Panc1 (cell line): ENCODE results near the gene ZBTB11. TPM values are rescaled to one million over a fixed set of nuclear protein-coding genes. Genes with fewer than 3 reads are reported as not detected.

ENCODE experiments used
- ATAC-seq: fragments of 200-7000 bp; cut with Tn5 transposase; 2 replicates; pipeline ENCODE4 v1.9.1; 2020; ENCODE audit warnings: mild to moderate bottlenecking, moderate library complexity
- BruUV-seq: library from RNA; stranded (reverse); fragments of 400-500 nt; replicated peaks from 2 replicates; lab custom pipeline; 2021; lab: Mats Ljungman, UMichigan
- CTCF ChIA-PET: fragments of 300-600 bp; sonication (Branson Sonifier 250); formaldehyde crosslinking; loops from one replicate; lab custom pipeline; 2022; ENCODE audit warnings: antibody characterized with exemption; lab: Charles Lee
- POLR2A ChIA-PET: fragments of 300-600 bp; sonication (Branson Sonifier 250); formaldehyde crosslinking; loops from one replicate; lab custom pipeline; 2022; ENCODE audit warnings: antibody characterized with exemption; lab: Charles Lee
- DNase-seq: peaks from one replicate; pipeline ENCODE4 v3.0.0-alpha.2; 2010; ENCODE audit warnings: low read depth, low spot score
- H3K27ac ChIP-seq: 2 replicates; pipeline ENCODE4 v1.5.1; 2011; ENCODE audit warnings: mild to moderate bottlenecking, low read length, inconsistent platforms
- H3K27me3 ChIP-seq: fragments of 200-500 bp; sonication (Bioruptor generic); 2 replicates; pipeline ENCODE4 v1.6.0; 2014; ENCODE audit warnings: low read length, inconsistent platforms; ENCODE audit not compliant: control insufficient read depth, insufficient read depth
- H3K36me3 ChIP-seq: fragments of 200-500 bp; sonication (Bioruptor generic); 2 replicates; pipeline ENCODE4 v1.5.1; 2014; ENCODE audit warnings: inconsistent platforms, mild to moderate bottlenecking, low read length, moderate library complexity; ENCODE audit not compliant: control insufficient read depth, insufficient read depth
- H3K4me1 ChIP-seq: 2 replicates; pipeline ENCODE4 v1.5.1; 2011; ENCODE audit warnings: inconsistent platforms, mild to moderate bottlenecking, low read length, moderate library complexity; ENCODE audit not compliant: control insufficient read depth, insufficient read depth
- H3K4me3 ChIP-seq, 2 experiments: 2 replicates each; pipeline ENCODE4 v1.5.1; 2011 to 2012; ENCODE audit warnings: low read depth in 2 of 2, low read length in 2 of 2, mild to moderate bottlenecking in 2 of 2, inconsistent platforms in 1 of 2, moderate library complexity in 1 of 2
- H3K9me3 ChIP-seq: fragments of 200-500 bp; sonication (Bioruptor generic); 2 replicates; pipeline ENCODE4 v1.5.1; 2014; ENCODE audit warnings: low read depth, mild to moderate bottlenecking, inconsistent platforms, low read length, moderate library complexity; ENCODE audit not compliant: control insufficient read depth, insufficient read depth
- POLR2AphosphoS5 ChIP-seq: IDR thresholded peaks from 2 replicates; pipeline ENCODE4 v1.6.1; 2012; ENCODE audit warnings: mild to moderate bottlenecking, low read depth, low read length, moderate library complexity
- SIN3A ChIP-seq: IDR thresholded peaks from 2 replicates; pipeline ENCODE4 v1.6.1; 2012; ENCODE audit warnings: low read depth, mild to moderate bottlenecking, low read length, moderate library complexity, borderline replicate concordance; ENCODE audit not compliant: insufficient read depth
- TCF7L2 ChIP-seq: IDR thresholded peaks from 2 replicates; pipeline ENCODE4 v1.6.1; 2011; ENCODE audit warnings: mild to moderate bottlenecking, low read depth, low read length, inconsistent platforms
- in situ Hi-C: cut with HindIII; loops from 2 replicates; pipeline ENCODE4 v1.10.0; 2016; ENCODE audit warnings: low sequenced_read_pairs, low pct_unique_long_range_greater_than_20kb
- intact Hi-C: fragments of 100-400 bp; cut with micrococcal nuclease; formaldehyde crosslinking; loops from one replicate; pipeline ENCODE4 v1.10.0; 2022; ENCODE audit not compliant: unreplicated experiment
- total RNA-seq: library from RNA; stranded (reverse); gene quantifications from one replicate; pipeline ENCODE4 v1.2.1, GENCODE V29; 2021; ENCODE audit not compliant: unreplicated experiment
- TF ChIP-seq, protein P1 (sequence below): fragments of 450-650 bp; IDR thresholded peaks from 2 replicates; pipeline ENCODE4 v1.5.1; 2017; ENCODE audit warnings: mild to moderate bottlenecking
- TF ChIP-seq, protein P2 (sequence below), 2 experiments: IDR thresholded peaks; 2 replicates each; pipeline ENCODE4 v1.6.1; 2011 to 2012; ENCODE audit warnings: low read depth in 2 of 2, control low read depth in 1 of 2, low read length in 1 of 2, mild to moderate bottlenecking in 1 of 2, moderate library complexity in 1 of 2; ENCODE audit not compliant: insufficient read depth in 1 of 2

The ZBTB11 gene
- total RNA-seq, 1 experiment from 2014 or later: 20.1 TPM

DNA sequence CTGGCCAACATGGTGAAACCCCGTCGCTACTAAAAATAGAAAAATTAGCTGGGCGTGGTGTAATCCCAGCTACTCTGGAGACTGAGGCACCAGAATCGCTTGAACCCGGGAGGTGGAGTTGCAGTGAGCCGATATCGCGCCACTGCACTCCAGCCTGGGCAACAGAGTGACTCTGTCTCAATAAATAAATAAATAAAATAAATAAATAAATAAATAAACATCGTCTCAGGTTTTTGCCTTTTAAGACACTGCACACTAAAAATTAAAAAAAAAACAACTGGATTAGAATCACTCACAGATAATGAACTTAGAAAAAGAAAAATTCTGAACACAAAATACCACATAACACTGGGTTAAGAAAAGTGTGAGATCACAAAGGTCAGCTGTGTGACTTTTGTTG, 2.4 kb downstream of the ZBTB11 start:
- in situ Hi-C loops: no loop called here
- H3K36me3 ChIP-seq: peaks cover 6% of the 10 kb centered on the region; the same call in 1 of the 2 replicates
- TF ChIP-seq, protein P1, sequence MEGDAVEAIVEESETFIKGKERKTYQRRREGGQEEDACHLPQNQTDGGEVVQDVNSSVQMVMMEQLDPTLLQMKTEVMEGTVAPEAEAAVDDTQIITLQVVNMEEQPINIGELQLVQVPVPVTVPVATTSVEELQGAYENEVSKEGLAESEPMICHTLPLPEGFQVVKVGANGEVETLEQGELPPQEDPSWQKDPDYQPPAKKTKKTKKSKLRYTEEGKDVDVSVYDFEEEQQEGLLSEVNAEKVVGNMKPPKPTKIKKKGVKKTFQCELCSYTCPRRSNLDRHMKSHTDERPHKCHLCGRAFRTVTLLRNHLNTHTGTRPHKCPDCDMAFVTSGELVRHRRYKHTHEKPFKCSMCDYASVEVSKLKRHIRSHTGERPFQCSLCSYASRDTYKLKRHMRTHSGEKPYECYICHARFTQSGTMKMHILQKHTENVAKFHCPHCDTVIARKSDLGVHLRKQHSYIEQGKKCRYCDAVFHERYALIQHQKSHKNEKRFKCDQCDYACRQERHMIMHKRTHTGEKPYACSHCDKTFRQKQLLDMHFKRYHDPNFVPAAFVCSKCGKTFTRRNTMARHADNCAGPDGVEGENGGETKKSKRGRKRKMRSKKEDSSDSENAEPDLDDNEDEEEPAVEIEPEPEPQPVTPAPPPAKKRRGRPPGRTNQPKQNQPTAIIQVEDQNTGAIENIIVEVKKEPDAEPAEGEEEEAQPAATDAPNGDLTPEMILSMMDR: no peak
- TF ChIP-seq POLR2AphosphoS5 (no peak), SIN3A (no peak), TCF7L2 (no peak)
- TF ChIP-seq, protein P2, sequence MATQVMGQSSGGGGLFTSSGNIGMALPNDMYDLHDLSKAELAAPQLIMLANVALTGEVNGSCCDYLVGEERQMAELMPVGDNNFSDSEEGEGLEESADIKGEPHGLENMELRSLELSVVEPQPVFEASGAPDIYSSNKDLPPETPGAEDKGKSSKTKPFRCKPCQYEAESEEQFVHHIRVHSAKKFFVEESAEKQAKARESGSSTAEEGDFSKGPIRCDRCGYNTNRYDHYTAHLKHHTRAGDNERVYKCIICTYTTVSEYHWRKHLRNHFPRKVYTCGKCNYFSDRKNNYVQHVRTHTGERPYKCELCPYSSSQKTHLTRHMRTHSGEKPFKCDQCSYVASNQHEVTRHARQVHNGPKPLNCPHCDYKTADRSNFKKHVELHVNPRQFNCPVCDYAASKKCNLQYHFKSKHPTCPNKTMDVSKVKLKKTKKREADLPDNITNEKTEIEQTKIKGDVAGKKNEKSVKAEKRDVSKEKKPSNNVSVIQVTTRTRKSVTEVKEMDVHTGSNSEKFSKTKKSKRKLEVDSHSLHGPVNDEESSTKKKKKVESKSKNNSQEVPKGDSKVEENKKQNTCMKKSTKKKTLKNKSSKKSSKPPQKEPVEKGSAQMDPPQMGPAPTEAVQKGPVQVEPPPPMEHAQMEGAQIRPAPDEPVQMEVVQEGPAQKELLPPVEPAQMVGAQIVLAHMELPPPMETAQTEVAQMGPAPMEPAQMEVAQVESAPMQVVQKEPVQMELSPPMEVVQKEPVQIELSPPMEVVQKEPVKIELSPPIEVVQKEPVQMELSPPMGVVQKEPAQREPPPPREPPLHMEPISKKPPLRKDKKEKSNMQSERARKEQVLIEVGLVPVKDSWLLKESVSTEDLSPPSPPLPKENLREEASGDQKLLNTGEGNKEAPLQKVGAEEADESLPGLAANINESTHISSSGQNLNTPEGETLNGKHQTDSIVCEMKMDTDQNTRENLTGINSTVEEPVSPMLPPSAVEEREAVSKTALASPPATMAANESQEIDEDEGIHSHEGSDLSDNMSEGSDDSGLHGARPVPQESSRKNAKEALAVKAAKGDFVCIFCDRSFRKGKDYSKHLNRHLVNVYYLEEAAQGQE (IDR thresholded peaks at IDR 0.05; ENCODE audit: insufficient read depth in 1 of 2, low read depth in 2 of 2, low read length in 1 of 2): no peak
- DNase-seq: no peak
- intact Hi-C loops: no loop called here
- H3K27me3 ChIP-seq: no peaks in the 10 kb centered on the region
- H3K27ac ChIP-seq: peak overlapping the region; percentile 83; the same call in 1 of the 2 replicates
- no peaks in the 10 kb centered on the region for H3K9me3 ChIP-seq
- ChIA-PET POLR2A (interaction anchor here (0.6 kb wide), 1 partner anchor 177 kb away, joined by 3 read pairs; no protein-coding TSS in a partner anchor), CTCF (interaction anchor here (0.6 kb wide), 1 partner anchor 694 kb away, joined by 4 read pairs; no protein-coding TSS in a partner anchor)
- BruUV-seq: no TSS peak
- ATAC-seq: no peak
- H3K4me1 ChIP-seq: peaks cover 14% of the 10 kb centered on the region; the same call in 1 of the 2 replicates
- H3K4me3 ChIP-seq: peak overlapping the region; percentile 88 to 89; a peak in 2 of 4 replicates

DNA sequence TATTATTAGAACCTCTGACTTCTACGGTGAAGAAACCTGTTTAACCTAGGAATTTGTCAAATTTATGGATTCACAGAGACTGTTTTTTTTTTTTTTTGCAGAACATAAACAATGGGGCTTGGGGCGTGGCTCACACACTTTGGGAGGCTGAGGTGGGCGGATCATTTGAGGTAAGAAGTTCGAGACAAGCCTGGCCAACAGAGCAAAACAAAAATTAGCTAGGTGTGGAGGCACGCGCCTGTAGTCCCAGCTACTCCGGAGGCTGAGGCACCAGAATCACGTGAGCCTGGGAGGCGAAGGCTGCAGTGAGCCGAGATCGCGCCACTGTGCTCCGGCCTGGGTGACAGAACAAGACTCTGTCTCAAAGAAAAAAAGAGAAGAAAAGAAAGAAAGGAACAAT, 3.0 kb downstream of the ZBTB11 start:
- no peak overlapping the region for H3K27ac ChIP-seq
- H3K9me3 ChIP-seq: no peaks in the 10 kb centered on the region
- ChIA-PET CTCF (no interaction called here), POLR2A (interaction anchor here (0.6 kb wide), 1 partner anchor 65 kb away, joined by 7 read pairs; no protein-coding TSS in a partner anchor)
- no TSS peak for BruUV-seq
- intact Hi-C loops (no loop called here), in situ Hi-C loops (no loop called here)
- TF ChIP-seq, protein P2 (IDR thresholded peaks at IDR 0.05; ENCODE audit: insufficient read depth in 1 of 2, low read depth in 2 of 2, low read length in 1 of 2): no peak
- no peak for TF ChIP-seq TCF7L2
- DNase-seq: no peak
- H3K4me1 ChIP-seq: peaks cover 14% of the 10 kb centered on the region; the same call in 1 of the 2 replicates
- H3K4me3 ChIP-seq: no peak overlapping the region
- H3K36me3 ChIP-seq: peaks cover 6% of the 10 kb centered on the region; the same call in 1 of the 2 replicates
- H3K27me3 ChIP-seq: no peaks in the 10 kb centered on the region
- ATAC-seq: no peak
